GM18502 (cell line): ENCODE results near the gene CRMP1.

Experiments used
- ATAC-seq: cut with Tn5 transposase; IDR thresholded peaks from one replicate; pipeline ENCODE4 v1.9.1; 2021; ENCODE audit warnings: mild to moderate bottlenecking; ENCODE audit not compliant: unreplicated experiment, poor library complexity

CRMP1 gene

DNA sequence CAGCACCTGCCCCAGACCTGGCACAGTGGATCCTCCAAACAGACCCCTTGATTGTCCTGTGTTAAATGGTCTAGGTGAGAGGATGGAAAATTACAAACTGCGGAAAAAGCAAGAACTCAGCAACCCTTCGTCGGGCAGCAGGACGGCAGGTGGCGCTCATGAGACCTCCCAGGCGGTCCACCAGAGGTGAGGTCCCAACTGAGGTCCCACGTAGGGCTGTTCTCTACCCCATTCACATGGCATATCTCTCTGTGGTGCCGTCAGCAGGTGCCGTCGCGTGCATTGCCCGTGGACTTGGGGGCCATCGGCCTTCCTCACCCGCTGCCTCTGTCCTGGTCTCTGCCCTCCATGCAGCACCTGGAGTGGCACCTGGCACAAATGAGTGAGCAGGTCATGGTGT lies 88.2 kb downstream of the CRMP1 start:
- no peak for ATAC-seq

DNA sequence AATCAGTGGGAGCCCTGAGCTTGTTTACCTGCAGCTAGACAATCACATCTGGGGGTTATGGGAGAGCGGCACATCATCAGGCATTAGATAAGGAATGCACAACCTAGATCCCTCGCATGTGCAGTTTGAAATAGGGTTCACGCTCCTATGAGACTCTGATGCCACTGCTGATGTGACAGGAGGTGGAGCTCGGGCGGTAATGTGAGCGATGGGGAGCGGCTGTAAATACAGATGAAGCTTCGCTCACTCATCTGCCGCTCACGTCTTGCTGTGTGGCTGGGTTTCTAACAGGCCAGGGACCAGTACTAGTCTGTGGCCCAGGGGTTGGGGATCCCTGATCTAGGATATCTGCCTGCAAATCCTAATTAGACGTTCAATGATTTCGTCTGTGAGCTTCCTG lies 90.3 kb downstream of the CRMP1 start:
- ATAC-seq, result no peak

DNA sequence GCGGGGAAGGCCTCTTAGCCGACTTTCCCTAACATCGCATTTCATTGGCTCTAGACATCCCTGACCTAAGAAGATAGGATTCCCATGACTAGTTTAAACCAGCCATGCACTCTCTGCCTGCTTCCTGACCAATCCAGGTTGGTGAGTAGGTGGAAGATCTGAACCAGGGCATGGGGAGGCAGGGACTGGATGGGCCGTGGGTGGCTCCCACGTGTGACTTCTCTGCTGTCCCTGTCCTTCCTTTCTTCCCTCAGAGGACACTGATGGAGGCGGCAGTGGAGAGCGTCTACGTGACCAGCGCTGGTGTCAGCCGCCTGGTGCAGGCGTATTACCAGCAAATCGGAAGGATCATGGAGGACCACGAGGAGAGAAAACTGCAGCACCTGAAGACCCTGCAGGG lies 91.2 kb downstream of the CRMP1 start:
- no peak for ATAC-seq

DNA sequence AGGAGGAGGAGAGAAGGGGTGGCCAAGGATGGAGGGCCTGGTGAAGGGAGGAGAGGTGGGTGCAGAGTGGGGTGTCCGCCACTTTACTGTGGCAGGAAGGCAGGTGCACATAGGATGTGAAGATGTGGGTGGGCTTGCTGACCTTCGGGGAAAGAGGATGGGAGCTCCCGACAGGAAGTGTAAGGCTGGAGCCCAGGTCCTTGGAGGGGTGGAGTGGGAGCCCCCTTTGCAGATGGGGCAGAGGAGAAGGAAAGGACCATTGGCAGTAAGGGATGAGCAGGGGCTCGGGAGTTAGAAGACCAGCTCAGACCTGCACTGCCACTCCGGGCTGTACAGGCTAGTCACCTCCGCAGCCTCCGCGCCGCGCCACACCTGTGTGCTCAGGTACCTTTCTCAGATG lies 92.4 kb downstream of the CRMP1 start:
- ATAC-seq, result no peak

DNA sequence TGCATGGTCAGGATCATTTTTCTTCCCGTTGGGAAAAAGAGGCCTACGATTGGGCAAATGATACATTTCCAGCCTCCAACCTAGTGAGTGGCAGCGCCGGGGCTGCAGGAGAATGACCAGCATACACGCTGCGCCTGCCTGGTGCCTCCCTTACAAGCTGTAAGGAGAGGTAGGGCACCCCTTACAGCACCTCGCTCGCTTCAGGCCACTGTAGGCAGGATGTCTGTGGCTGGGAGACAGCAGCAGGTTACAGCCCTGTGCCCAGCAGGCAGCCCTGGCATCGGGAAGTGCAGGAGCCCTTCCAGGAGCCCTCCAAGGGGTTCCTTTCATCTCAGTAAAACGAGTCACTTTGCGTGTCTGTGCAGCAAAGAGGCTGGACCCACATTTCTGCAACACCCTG lies 93.5 kb downstream of the CRMP1 start:
- no peak for ATAC-seq

DNA sequence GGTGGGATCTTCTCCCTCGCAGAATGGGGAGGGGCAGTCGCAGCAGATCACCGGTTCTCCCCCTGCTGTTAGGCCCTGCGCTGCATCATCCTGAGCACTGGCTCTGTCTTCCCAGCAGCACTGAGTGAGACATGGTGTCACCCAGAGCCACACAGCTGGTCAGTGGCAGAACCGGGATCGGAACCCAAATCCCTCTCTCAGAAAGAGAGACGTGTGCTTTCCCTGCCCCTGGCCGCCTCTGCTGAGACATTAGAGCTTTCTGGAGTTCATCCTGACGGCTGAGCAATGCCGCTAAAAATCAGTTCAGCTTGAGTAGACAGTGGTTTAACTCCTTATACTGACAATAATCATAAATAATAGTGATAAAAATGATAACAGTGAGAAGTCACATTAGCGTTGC lies 93.9 kb downstream of the CRMP1 start:
- no peak for ATAC-seq

DNA sequence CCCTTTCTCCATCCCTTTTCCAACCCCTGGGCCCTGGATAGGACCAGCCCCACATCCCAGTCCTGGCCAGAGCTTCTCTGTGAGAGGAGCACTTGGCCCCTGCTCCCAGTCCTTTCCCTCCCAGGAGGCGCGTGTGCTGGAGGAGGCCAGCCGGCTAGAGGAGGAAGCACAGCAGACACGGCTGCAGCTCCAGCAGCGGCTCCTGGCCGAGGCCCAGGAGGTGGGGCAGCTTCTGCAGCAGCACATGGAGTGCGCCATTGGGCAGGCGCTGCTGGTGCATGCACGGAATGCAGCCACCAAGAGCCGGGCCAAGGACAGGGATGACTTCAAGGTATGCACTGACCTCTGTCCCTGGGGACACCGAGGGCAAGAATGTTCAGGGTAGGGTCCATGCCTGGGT lies 94.4 kb downstream of the CRMP1 start:
- no peak for ATAC-seq

DNA sequence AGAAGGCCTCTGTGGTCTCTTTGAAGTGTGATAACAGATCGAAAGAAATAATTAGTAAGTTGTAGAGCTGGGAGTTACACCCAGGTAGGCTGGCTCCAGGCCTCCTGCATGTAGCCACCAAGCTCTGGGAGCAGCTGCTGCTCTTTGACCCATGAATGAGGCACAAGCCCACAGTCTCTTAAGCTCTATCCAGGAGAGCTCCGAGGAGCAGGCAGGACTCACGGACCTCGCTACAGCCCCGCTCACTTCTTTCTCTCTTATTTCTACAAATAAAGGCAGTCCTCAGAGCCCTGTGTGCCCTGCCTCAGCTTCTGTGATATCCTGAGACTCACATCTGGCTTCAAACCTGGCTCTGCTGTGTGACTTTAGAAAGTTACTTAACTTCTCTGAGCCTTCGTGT lies 95.0 kb downstream of the CRMP1 start:
- ATAC-seq, result no peak

DNA sequence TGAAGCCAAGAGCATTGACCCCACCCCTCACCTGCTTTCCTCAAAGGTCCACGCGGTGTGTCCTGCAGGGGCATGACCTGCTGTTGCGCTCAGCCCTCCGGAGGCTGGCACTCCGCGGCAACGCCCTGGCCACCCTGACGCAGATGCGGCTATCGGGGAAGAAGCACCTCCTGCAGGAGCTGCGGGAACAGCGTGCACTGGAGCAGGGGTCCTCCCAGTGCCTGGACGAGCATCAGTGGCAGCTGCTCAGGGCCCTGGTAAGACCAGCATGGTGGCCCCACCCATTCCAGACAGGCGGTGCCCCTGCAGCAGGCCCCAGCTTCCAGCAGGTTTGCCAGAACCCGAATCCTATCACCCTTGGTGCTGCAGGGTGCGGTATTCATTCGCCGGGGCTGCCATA lies 95.9 kb downstream of the CRMP1 start:
- no peak for ATAC-seq

DNA sequence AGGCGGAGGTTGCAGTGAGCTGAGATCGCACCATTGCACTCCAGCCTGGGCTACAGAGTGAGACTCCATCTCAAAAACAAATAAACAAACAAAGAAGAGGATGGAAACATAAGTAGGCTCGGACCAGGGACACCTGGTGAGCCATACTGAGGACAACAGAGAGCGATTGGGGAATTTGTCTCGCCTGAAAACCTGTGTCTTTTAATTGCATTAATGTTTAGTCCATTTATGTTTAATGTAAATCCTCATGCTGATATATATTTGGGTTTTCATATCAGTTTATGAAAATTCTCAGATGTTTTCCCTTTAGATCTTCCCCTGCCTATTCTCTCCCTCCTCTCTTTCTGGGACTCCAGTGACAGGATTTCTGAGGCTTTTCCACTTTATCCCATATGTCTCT lies 97.3 kb downstream of the CRMP1 start:
- ATAC-seq, result no peak

DNA sequence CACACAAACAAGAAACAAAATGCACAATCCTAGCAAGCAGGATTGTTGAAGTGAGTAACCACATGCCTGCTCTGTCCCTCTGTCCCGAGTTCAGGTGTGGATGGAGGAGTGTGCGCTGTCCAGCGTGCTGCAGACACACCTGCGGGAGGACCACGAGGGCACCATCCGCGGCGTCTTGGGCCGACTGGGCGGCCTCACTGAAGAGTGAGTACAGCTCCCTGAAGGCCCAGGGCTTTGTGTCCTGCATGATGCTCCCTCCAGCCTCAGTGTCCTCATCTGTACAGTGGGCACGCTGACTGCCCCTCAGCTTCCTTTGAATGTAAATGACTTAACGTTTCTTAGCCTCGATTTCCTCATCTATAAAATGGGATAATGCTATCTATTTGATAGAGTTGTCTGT lies 99.4 kb downstream of the CRMP1 start:
- no peak for ATAC-seq

DNA sequence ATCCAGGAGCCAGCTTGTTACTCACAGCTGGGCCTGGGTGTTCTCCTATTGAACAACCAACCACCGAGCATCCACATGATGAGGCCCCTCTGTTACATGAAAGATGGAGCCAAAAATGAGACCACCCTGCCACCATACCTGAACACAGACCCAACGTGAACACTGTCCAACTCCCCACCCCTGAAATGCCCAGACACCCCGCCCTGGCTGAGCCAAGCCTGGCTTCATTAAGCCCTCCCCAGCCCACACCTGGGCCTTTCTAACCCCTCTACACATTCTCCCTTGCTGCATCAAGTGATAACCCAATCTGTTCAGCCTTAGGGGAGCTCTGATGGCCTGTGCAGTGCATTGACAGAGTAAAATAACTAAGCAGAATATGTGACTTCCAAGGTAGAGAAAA lies 101.2 kb downstream of the CRMP1 start:
- no peak for ATAC-seq

DNA sequence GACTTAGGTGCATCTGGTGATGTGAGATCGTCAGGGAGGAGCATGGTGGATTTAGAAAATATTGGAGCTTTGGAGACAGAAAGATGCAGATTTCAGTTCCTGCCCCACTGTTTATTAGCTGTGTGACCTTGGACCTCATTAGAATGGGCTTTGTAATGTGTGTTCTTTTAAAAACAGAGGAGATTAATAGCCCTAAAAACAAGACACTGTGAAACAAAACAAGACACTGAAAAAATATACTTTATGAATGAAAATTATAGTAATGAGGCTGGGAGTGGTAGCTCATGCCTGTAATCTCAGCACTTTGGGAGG lies 102.4 kb downstream of the CRMP1 start:
- ATAC-seq, result no peak

DNA sequence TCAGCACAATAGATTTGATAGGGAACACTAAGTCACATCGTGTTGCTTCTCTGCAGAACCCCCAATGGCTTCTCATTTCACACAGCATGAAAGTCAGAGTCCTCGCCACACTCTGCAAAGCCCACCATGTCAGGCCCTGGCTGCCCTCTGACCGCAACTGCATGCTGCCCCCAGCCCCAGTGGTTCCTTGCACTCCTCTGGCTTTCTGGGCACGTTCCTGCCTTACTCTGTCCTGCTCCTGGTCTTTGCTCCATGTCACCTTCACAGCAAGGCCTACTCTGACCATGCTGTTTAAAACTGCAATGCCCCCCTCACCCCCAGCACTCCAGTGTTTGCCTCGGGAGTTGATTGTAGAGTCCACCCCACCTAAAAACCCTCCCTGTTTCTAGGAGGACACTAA lies 103.7 kb downstream of the CRMP1 start:
- no peak for ATAC-seq

DNA sequence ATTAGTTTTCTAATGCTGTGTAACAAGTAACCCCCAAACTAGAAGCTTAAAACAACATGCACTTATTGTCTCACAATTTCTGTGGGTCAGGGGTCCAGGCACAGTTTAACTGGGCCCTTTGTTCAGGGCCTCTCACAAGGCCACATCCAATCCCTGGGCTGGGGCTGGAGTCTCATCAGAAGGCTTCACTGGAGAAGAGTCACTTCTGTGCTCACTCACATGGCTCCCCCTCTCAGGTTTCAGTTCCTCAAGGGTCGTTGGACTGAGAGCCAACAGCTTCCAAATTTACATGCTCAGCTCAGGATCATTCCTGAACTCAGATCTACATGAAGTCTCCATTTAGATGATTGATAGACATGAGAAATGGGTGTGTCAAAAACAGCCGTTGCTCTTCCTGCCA lies 104.7 kb downstream of the CRMP1 start:
- no peak for ATAC-seq

DNA sequence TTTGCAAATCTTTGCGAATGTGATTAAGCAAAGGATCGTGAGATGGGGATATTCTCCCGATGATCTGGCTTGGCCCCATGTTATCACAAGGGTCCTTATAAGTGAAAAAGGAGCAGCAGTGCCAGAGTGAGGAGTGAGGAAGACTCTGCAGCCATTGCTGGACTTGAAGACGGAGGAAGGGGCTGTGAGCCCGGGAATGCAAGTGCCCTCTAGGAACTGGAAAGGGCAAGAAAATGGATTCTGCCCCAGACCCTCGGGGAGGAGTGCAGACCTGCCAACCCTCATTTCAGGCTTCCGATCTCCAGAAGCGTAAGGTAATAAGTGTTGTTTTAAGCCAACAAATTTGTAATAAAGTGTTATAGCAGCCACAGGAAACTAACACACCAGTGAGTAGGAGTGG lies 105.6 kb downstream of the CRMP1 start:
- no peak for ATAC-seq

DNA sequence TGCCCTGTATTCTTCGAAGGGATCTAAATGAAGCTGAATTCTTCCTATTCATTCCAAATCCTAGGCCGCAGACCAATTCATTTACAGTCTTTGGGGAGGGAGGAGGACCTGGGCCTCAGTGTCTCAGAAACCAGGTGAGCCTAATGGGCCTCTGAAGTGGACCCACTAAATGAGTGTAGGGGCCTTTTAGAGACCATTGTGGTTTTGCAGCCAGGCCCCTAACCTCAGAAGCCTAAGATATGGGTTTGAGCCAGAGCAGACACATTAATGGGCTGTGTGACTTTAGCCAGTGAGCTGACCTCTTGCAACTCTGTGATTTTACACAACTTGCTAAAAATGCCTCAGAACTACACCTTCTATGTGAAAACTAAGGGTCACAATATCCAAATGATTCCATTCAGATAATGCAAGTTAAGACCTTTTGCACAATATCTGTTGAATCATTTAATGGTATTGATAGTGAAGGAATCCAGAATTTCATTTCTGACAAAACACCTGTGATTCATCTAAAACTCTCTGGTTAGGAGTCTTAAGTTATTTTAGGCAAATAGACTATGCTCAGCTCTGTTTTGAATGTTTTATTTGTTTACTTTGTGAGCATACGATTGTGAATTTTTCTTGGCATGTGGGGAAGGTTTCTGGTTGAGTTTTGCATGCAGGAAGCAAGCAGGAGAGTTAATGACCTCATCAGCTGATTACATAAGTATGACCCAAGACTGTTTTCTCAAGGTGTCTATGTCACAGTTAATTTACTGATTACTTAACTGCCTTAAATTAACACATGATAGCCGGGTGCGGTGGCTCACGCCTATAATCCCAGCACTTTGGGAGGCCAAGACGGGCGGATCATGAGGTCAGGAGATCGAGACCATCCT lies 106.8 kb downstream of the CRMP1 start:
- ATAC-seq, result no peak

DNA sequence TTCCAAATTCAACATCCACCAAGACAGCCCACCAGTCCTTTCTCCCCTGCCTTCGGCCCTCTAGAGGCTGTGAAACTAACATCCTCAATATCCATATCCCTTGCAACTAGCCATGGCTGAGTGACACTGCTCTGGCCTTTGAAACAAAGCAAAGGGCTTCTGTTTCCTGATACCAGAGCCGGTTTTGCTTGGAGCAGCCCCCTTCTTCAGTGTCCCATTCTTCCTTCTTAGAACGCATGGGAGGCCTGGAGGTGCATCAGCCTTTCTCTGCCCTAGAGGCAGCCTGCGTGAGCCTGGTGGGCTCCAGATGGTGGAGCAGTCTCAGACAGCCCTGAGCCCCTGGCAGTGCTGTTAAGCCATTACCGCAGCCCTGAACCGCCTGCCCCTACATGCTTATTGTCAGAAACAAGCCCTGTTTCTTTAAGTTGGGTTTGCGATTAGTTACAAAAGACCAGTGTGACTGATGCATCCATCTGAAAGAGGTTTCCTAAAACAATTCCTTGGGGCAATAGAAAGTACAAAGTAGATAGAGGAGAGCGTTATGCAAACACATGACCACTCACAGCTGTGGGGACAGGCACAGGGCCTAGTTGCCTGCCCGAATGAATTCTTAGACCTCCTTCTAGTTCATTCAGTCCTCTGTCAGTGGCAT lies 107.8 kb downstream of the CRMP1 start:
- ATAC-seq, result no peak

DNA sequence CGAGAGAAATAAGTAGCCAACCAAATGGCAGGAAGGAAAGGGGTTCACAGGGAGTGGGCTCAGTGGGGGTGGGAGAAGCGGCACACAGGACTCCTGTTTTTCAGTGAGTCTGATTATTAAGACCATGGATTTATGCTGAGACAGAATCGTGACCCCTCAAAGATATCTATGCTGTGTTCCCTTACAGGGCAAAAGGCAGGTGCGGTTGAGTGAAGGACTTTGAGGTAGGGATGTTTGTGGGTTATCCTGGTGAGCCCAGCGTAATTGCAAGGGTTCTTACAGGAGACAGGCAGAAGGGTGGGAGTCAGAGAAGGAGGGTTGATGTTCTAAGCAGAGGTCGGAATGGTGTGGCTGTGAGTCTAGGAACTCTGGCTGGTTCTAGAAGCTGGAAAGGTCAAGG lies 108.9 kb downstream of the CRMP1 start:
- ATAC-seq, result no peak

DNA sequence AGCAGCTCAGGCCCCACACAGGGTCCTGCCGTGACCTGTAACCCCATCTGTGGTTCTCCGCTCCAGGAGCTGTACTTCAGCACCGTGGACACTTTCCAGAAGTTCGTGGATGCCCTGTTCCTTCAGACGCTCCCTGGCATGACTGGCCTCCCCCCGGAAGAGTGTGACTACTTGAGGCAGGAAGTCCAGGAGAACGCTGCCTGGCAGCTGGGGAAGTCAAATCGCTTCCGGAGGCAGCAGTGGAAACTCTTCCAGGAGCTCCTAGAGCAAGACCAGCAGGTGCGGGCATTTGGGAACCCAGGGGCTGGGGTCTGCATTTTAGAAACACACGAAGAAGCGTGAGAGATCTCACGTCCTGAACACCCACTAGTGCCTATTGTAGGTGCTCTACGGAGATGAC lies 109.4 kb downstream of the CRMP1 start:
- ATAC-seq, result no peak

DNA sequence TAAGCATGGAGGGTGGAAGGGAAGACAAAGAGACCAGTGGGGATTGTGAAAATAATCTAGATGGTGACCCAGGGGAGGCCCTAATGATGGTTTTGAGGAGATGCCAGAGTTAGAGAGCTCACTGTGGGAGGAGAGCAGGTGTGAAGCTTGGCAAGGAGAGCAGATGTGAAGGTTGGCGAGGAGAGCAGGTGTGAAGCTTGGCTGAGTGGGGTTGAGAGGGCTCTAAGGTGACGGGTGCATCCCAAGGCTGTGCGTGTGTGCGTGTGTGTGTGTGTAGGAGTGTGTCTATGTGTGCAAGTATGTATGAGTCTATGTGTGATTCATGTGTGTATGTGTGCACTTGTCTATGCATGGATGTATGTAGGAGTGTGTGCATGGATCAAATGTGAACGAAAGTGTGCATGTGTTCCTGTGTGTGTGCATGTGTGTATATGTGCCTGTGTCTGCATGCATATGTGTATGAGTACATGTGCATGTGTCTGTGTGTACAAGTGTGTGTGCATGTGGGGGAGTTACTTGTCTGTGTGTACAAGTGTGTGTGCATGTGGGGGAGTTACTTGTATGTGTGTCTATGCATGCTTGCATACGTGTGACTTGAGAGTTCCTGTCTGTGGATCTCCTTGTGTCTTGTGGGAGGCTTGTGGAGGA lies 109.9 kb downstream of the CRMP1 start:
- ATAC-seq, result no peak

DNA sequence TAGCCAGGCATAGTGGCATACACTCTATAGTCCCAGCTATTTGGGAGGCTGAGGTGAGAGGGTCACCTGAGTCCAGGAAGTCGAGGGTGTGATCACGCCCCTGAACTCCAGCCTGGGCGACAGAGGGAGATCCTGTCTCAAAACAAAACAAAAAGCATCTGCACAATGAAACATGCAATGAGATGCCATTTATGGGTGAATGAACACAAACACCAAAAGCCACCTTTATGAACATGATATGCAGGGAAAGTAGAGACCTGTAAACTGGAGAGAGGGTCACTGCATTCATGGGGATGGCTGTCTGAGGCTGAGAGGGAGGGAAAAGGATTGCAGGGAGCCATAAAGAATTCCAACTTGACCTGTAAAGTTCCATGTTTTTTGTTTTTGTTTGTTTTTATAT lies 111.2 kb downstream of the CRMP1 start:
- ATAC-seq, result no peak
